GM23338 (cell line): ENCODE data around the gene TBC1D16. TPM values are rescaled to one million over a fixed set of nuclear protein-coding genes. Genes with fewer than 3 reads are reported as not detected.

ENCODE experiments used
- ATAC-seq: fragments of 200-7000 bp; cut with Tn5 transposase; 3 replicates; pipeline ENCODE4 v1.9.1; 2020
- DNase-seq: peaks from one replicate; pipeline ENCODE4 v3.0.0-alpha.2; 2015; ENCODE audit warnings: low spot score
- H2AFZ ChIP-seq: fragments of 200-600 bp; sonication (generic); 2 replicates; pipeline ENCODE4 v1.8.0; 2016; ENCODE audit warnings: antibody characterized with exemption, mild to moderate bottlenecking, moderate library complexity
- H3F3A ChIP-seq: fragments of 200-600 bp; sonication (generic); replicated peaks from 2 replicates; pipeline ENCODE4 v1.8.0; 2017; ENCODE audit warnings: antibody characterized with exemption, mixed run types, low read depth
- H3K27ac ChIP-seq: fragments of 200-600 bp; sonication (generic); 2 replicates; pipeline ENCODE4 v1.6.1; 2016; ENCODE audit warnings: low read depth
- H3K27me3 ChIP-seq: fragments of 200-600 bp; sonication (generic); 2 replicates; pipeline ENCODE4 v1.8.0; 2016; ENCODE audit warnings: mild to moderate bottlenecking, mixed run types, moderate library complexity; ENCODE audit not compliant: insufficient read depth
- H3K36me3 ChIP-seq: fragments of 200-600 bp; sonication (generic); 2 replicates; pipeline ENCODE4 v1.8.0; 2016; ENCODE audit warnings: mild to moderate bottlenecking; ENCODE audit not compliant: insufficient read depth
- H3K4me1 ChIP-seq: fragments of 200-600 bp; sonication (generic); 2 replicates; pipeline ENCODE4 v1.8.0; 2016; ENCODE audit warnings: mild to moderate bottlenecking, moderate library complexity; ENCODE audit not compliant: insufficient read depth
- H3K4me2 ChIP-seq: fragments of 200-600 bp; sonication (generic); 2 replicates; pipeline ENCODE4 v1.7.1; 2017; ENCODE audit warnings: mixed run types
- H3K4me3 ChIP-seq: fragments of 200-600 bp; sonication (generic); 2 replicates; pipeline ENCODE4 v1.6.1; 2016; ENCODE audit warnings: mixed run types
- H3K79me2 ChIP-seq: fragments of 200-600 bp; sonication (generic); replicated peaks from 2 replicates; pipeline ENCODE4 v1.8.0; 2017; ENCODE audit warnings: mild to moderate bottlenecking; ENCODE audit not compliant: insufficient read depth
- H3K9me2 ChIP-seq: fragments of 200-600 bp; sonication (generic); 2 replicates; pipeline ENCODE4 v1.8.0; 2017; ENCODE audit not compliant: insufficient read depth
- H4K20me1 ChIP-seq: fragments of 200-600 bp; sonication (generic); replicated peaks from 2 replicates; pipeline ENCODE4 v1.8.0; 2017; ENCODE audit warnings: mild to moderate bottlenecking; ENCODE audit not compliant: insufficient read depth
- H3K27ac Mint-ChIP-seq: 2 replicates; pipeline ENCODE4 v1.8.0; 2020; ENCODE audit warnings: inconsistent platforms, mild to moderate bottlenecking, moderate library complexity, mixed read lengths
- H3K27me3 Mint-ChIP-seq: 3 replicates; pipeline ENCODE4 v1.8.0; 2022; ENCODE audit warnings: low read depth, mild to moderate bottlenecking, moderate library complexity, mixed read lengths, inconsistent platforms; ENCODE audit not compliant: insufficient read depth, poor library complexity
- H3K36me3 Mint-ChIP-seq: 3 replicates; pipeline ENCODE4 v1.8.0; 2021; ENCODE audit warnings: low read depth, mild to moderate bottlenecking, inconsistent platforms, moderate library complexity, mixed read lengths
- H3K4me1 Mint-ChIP-seq: 3 replicates; pipeline ENCODE4 v1.8.0; 2020; ENCODE audit warnings: mild to moderate bottlenecking, inconsistent platforms, mixed read lengths
- H3K4me3 Mint-ChIP-seq: 3 replicates; pipeline ENCODE4 v1.8.0; 2021; ENCODE audit warnings: moderate library complexity, mild to moderate bottlenecking, inconsistent platforms, mixed read lengths
- H3K9me3 Mint-ChIP-seq: 3 replicates; pipeline ENCODE4 v1.8.0; 2020; ENCODE audit warnings: moderate library complexity, mild to moderate bottlenecking, inconsistent platforms, mixed read lengths
- CREB1 ChIP-seq: fragments of 250-450 bp; sonication (Bioruptor Pico); IDR thresholded peaks from 2 replicates; pipeline ENCODE4 v1.5.0; 2020; ENCODE audit warnings: low read depth, mild to moderate bottlenecking, moderate library complexity
- CTCF ChIP-seq, 2 experiments: fragments of 200-600 bp in 1 of 2; sonication (generic) in 1 of 2; conservative IDR thresholded peaks; 2 replicates each; pipeline versions ENCODE4 v1.5.1 to v1.6.1; 2016 to 2017; ENCODE audit warnings: antibody characterized with exemption in 2 of 2, low read depth in 2 of 2, mild to moderate bottlenecking in 2 of 2, moderate library complexity in 1 of 2
- EZH2 ChIP-seq: fragments of 200-600 bp; sonication (generic); IDR thresholded peaks from one replicate; pipeline ENCODE4 v1.8.0; 2017; ENCODE audit warnings: antibody characterized with exemption, mild to moderate bottlenecking, low read depth; ENCODE audit not compliant: unreplicated experiment
- EZH2phosphoT487 ChIP-seq: fragments of 200-600 bp; sonication (generic); IDR thresholded peaks from one replicate; pipeline ENCODE4 v1.8.1; 2018; ENCODE audit warnings: antibody characterized with exemption; ENCODE audit not compliant: unreplicated experiment
- JUNB ChIP-seq: IDR thresholded peaks from one replicate; pipeline ENCODE4 v1.6.1; 2016; ENCODE audit warnings: antibody characterized with exemption; ENCODE audit not compliant: unreplicated experiment
- NANOG ChIP-seq: IDR thresholded peaks from 2 replicates; pipeline ENCODE4 v1.6.1; 2016; ENCODE audit warnings: antibody characterized with exemption, borderline replicate concordance
- POLR2AphosphoS5 ChIP-seq: IDR thresholded peaks from 2 replicates; pipeline ENCODE4 v1.6.1; 2016; ENCODE audit warnings: antibody characterized with exemption, low read depth
- STAT1 ChIP-seq: IDR thresholded peaks from one replicate; pipeline ENCODE4 v1.6.1; 2016; ENCODE audit warnings: antibody characterized with exemption; ENCODE audit not compliant: unreplicated experiment
- ZNF331 ChIP-seq: fragments of 250-450 bp; sonication (Bioruptor Pico); IDR thresholded peaks from 2 replicates; pipeline ENCODE4 v1.5.0; 2020; ENCODE audit warnings: low read depth, mild to moderate bottlenecking, moderate library complexity
- polyA plus RNA-seq: library from polyadenylated mRNA; unstranded; fragments of >200 nt; fragmentation: Nextera tagmentation; extraction: Ambion mirVana; gene quantifications from 2 replicates; pipeline ENCODE4 v1.2.1, GENCODE V29; 2016
- total RNA-seq: library from RNA; depleted of rRNA; stranded (reverse); fragments of >200 nt; shearing (Covaris generic); gene quantifications from 2 replicates; pipeline ENCODE4 v1.2.3, GENCODE V29; 2014
- TF ChIP-seq, protein P1 (sequence below): IDR thresholded peaks from one replicate; pipeline ENCODE4 v1.6.1; 2018; ENCODE audit warnings: antibody characterized with exemption; ENCODE audit not compliant: unreplicated experiment
- TF ChIP-seq, protein P2 (sequence below): fragments of 250-450 bp; sonication (Bioruptor Pico); IDR thresholded peaks from 2 replicates; pipeline ENCODE4 v1.5.0; 2020; ENCODE audit warnings: mild to moderate bottlenecking, moderate library complexity
- TF ChIP-seq, protein P3 (sequence below): IDR thresholded peaks from 2 replicates; pipeline ENCODE4 v1.6.1; 2016; ENCODE audit warnings: antibody characterized with exemption

TBC1D16 gene
- total and polyA plus RNA-seq, 2 experiments from 2014 or later: 16.7 to 104 TPM

GRCh38 chr17:79992649-79993389, 42.9 kb downstream of the TBC1D16 start:
- ATAC-seq: peak; percentile 2; the same call in 1 of the 3 replicates
- no peaks in the 10 kb centered on the region; the same call in 1 of the 3 replicates for H3K36me3 Mint-ChIP-seq
- peaks cover 63% of the 10 kb centered on the region for H3K4me1 Mint-ChIP-seq
- TF ChIP-seq STAT1 (no peak), CTCF (conservative IDR thresholded peaks at IDR 0.05; ENCODE audit: low read depth in 2 of 2) (no peak), JUNB (no peak), EZH2phosphoT487 (no peak), POLR2AphosphoS5 (no peak), EZH2 (no peak), CREB1 (CRISPR knock-in tag) (no peak), ZNF331 (CRISPR knock-in tag) (no peak), NANOG (no peak)
- TF ChIP-seq, protein P1, sequence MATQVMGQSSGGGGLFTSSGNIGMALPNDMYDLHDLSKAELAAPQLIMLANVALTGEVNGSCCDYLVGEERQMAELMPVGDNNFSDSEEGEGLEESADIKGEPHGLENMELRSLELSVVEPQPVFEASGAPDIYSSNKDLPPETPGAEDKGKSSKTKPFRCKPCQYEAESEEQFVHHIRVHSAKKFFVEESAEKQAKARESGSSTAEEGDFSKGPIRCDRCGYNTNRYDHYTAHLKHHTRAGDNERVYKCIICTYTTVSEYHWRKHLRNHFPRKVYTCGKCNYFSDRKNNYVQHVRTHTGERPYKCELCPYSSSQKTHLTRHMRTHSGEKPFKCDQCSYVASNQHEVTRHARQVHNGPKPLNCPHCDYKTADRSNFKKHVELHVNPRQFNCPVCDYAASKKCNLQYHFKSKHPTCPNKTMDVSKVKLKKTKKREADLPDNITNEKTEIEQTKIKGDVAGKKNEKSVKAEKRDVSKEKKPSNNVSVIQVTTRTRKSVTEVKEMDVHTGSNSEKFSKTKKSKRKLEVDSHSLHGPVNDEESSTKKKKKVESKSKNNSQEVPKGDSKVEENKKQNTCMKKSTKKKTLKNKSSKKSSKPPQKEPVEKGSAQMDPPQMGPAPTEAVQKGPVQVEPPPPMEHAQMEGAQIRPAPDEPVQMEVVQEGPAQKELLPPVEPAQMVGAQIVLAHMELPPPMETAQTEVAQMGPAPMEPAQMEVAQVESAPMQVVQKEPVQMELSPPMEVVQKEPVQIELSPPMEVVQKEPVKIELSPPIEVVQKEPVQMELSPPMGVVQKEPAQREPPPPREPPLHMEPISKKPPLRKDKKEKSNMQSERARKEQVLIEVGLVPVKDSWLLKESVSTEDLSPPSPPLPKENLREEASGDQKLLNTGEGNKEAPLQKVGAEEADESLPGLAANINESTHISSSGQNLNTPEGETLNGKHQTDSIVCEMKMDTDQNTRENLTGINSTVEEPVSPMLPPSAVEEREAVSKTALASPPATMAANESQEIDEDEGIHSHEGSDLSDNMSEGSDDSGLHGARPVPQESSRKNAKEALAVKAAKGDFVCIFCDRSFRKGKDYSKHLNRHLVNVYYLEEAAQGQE: no peak
- TF ChIP-seq, protein P2, sequence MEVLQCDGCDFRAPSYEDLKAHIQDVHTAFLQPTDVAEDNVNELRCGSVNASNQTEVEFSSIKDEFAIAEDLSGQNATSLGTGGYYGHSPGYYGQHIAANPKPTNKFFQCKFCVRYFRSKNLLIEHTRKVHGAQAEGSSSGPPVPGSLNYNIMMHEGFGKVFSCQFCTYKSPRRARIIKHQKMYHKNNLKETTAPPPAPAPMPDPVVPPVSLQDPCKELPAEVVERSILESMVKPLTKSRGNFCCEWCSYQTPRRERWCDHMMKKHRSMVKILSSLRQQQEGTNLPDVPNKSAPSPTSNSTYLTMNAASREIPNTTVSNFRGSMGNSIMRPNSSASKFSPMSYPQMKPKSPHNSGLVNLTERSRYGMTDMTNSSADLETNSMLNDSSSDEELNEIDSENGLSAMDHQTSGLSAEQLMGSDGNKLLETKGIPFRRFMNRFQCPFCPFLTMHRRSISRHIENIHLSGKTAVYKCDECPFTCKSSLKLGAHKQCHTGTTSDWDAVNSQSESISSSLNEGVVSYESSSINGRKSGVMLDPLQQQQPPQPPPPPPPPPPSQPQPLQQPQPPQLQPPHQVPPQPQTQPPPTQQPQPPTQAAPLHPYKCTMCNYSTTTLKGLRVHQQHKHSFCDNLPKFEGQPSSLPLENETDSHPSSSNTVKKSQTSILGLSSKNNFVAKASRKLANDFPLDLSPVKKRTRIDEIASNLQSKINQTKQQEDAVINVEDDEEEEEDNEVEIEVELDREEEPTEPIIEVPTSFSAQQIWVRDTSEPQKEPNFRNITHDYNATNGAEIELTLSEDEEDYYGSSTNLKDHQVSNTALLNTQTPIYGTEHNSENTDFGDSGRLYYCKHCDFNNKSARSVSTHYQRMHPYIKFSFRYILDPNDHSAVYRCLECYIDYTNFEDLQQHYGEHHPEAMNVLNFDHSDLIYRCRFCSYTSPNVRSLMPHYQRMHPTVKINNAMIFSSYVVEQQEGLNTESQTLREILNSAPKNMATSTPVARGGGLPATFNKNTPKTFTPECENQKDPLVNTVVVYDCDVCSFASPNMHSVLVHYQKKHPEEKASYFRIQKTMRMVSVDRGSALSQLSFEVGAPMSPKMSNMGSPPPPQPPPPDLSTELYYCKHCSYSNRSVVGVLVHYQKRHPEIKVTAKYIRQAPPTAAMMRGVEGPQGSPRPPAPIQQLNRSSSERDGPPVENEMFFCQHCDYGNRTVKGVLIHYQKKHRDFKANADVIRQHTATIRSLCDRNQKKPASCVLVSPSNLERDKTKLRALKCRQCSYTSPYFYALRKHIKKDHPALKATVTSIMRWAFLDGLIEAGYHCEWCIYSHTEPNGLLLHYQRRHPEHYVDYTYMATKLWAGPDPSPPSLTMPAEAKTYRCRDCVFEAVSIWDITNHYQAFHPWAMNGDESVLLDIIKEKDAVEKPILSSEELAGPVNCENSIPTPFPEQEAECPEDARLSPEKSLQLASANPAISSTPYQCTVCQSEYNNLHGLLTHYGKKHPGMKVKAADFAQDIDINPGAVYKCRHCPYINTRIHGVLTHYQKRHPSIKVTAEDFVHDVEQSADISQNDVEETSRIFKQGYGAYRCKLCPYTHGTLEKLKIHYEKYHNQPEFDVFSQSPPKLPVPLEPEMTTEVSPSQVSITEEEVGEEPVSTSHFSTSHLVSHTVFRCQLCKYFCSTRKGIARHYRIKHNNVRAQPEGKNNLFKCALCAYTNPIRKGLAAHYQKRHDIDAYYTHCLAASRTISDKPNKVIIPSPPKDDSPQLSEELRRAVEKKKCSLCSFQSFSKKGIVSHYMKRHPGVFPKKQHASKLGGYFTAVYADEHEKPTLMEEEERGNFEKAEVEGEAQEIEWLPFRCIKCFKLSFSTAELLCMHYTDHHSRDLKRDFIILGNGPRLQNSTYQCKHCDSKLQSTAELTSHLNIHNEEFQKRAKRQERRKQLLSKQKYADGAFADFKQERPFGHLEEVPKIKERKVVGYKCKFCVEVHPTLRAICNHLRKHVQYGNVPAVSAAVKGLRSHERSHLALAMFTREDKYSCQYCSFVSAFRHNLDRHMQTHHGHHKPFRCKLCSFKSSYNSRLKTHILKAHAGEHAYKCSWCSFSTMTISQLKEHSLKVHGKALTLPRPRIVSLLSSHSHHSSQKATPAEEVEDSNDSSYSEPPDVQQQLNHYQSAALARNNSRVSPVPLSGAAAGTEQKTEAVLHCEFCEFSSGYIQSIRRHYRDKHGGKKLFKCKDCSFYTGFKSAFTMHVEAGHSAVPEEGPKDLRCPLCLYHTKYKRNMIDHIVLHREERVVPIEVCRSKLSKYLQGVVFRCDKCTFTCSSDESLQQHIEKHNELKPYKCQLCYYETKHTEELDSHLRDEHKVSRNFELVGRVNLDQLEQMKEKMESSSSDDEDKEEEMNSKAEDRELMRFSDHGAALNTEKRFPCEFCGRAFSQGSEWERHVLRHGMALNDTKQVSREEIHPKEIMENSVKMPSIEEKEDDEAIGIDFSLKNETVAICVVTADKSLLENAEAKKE (CRISPR knock-in tag): no peak
- TF ChIP-seq, protein P3, sequence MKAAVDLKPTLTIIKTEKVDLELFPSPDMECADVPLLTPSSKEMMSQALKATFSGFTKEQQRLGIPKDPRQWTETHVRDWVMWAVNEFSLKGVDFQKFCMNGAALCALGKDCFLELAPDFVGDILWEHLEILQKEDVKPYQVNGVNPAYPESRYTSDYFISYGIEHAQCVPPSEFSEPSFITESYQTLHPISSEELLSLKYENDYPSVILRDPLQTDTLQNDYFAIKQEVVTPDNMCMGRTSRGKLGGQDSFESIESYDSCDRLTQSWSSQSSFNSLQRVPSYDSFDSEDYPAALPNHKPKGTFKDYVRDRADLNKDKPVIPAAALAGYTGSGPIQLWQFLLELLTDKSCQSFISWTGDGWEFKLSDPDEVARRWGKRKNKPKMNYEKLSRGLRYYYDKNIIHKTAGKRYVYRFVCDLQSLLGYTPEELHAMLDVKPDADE: no peak
- Histone ChIP-seq H3F3A (peaks cover 7% of the 10 kb centered on the region; the same call in 1 of the 2 replicates), H3K9me2 (no peaks in the 10 kb centered on the region), H3K27me3 (no peaks in the 10 kb centered on the region), H3K27ac (peak overlapping the region; percentile 91), H3K79me2 (peaks cover 41% of the 10 kb centered on the region), H4K20me1 (peaks cover 17% of the 10 kb centered on the region), H3K4me3 (peak overlapping the region; percentile 53; the same call in 1 of the 2 replicates), H3K4me1 (peaks cover 49% of the 10 kb centered on the region), H3K4me2 (peak overlapping the region; percentile 81), H3K36me3 (no peaks in the 10 kb centered on the region), H2AFZ (no peak overlapping the region)
- H3K27ac Mint-ChIP-seq: peak overlapping the region; percentile 93
- H3K27me3 Mint-ChIP-seq: peaks cover 16% of the 10 kb centered on the region
- no peaks in the 10 kb centered on the region; the same call in 2 of the 3 replicates for H3K9me3 Mint-ChIP-seq
- H3K4me3 Mint-ChIP-seq: peak overlapping the region; percentile 63
- DNase-seq: no peak
